CD4-positive, alpha-beta T cell treated with Interferon gamma for 1 hour (primary cell): Measurements from ENCODE around the gene PLPP7.
"Not testable (repeated sequence)": the region's sequence is repeated elsewhere in the genome, so short reads cannot be mapped to it uniquely, and the experiment has no call there.

ENCODE experiments used
- DNase-seq: peaks from one replicate; pipeline ENCODE4 v3.0.0-alpha.2; 2020

PLPP7 gene

GRCh38 chr9:131337131-131337848 lies 47.8 kb downstream of the PLPP7 start:
- DNase-seq, result no peak

GRCh38 chr9:131339212-131339611 lies 49.7 kb downstream of the PLPP7 start:
- DNase-seq, result not testable (repeated sequence)

GRCh38 chr9:131344931-131345535 lies 55.5 kb downstream of the PLPP7 start:
- not testable (repeated sequence) for DNase-seq

GRCh38 chr9:131346559-131346958 lies 57.0 kb downstream of the PLPP7 start:
- no peak for DNase-seq

GRCh38 chr9:131347376-131348020 lies 58.0 kb downstream of the PLPP7 start:
- no peak for DNase-seq

GRCh38 chr9:131348631-131349521 lies 59.4 kb downstream of the PLPP7 start:
- no peak for DNase-seq

GRCh38 chr9:131349522-131349880 lies 60.0 kb downstream of the PLPP7 start:
- no peak for DNase-seq

- peak; percentile 82 for DNase-seq
These were observed 60.5 kb downstream of the PLPP7 start for GRCh38 chr9:131349881-131350563.

GRCh38 chr9:131356479-131356878 lies 67.0 kb downstream of the PLPP7 start:
- peak; percentile 24 for DNase-seq

- DNase-seq, result no peak
These were observed 69.0 kb downstream of the PLPP7 start for GRCh38 chr9:131358556-131358955.
